Erythroblast (primary cell): Measurements from ENCODE around the gene BRSK1.
"Not testable (repeated sequence)": the region's sequence is repeated elsewhere in the genome, so short reads cannot be mapped to it uniquely, and the experiment has no call there.

ENCODE experiments used
- DNase-seq, 2 experiments: peaks; one replicate each; lab custom pipeline; 2025; lab: John Stamatoyannopoulos, UW
- GATA1 ChIP-seq: IDR thresholded peaks from 2 replicates; pipeline ENCODE4 v1.6.1; 2011; ENCODE audit warnings: low read depth, mild to moderate bottlenecking, control low read depth, low read length, moderate library complexity
- POLR2A ChIP-seq: IDR thresholded peaks from 2 replicates; pipeline ENCODE4 v1.6.1; 2011; ENCODE audit warnings: mild to moderate bottlenecking, low read length

The BRSK1 gene

GRCh38 chr19:55311797-55312196 is 28.0 kb downstream of the BRSK1 start:
- TF ChIP-seq GATA1 = no peak
- no peak for DNase-seq

GRCh38 chr19:55312621-55313512 is 29.1 kb downstream of the BRSK1 start:
- TF ChIP-seq GATA1 = no peak
- TF ChIP-seq POLR2A = no peak
- no peak for DNase-seq

- DNase-seq = no peak
- TF ChIP-seq POLR2A (no peak), GATA1 (no peak)
Measured at GRCh38 chr19:55314396-55314795, 30.6 kb downstream of the BRSK1 start.

GRCh38 chr19:55315956-55316525 is 32.2 kb downstream of the BRSK1 start:
- no peak for TF ChIP-seq POLR2A
- no peak for TF ChIP-seq GATA1
- no peak for DNase-seq

GRCh38 chr19:55316646-55317045 is 32.8 kb downstream of the BRSK1 start:
- no peak for TF ChIP-seq POLR2A
- no peak for TF ChIP-seq GATA1
- DNase-seq = no peak

GRCh38 chr19:55319785-55320184 is 36.0 kb downstream of the BRSK1 start:
- DNase-seq = no peak
- TF ChIP-seq POLR2A (no peak), GATA1 (no peak)

GRCh38 chr19:55320844-55321419 is 37.1 kb downstream of the BRSK1 start:
- TF ChIP-seq GATA1 (no peak), POLR2A (no peak)
- no peak for DNase-seq

- no peak for TF ChIP-seq GATA1
- no peak for TF ChIP-seq POLR2A
- no peak for DNase-seq
Measured at GRCh38 chr19:55321466-55322137, 37.8 kb downstream of the BRSK1 start.

- TF ChIP-seq GATA1 (no peak), POLR2A (no peak)
- no peak for DNase-seq
Measured at GRCh38 chr19:55322204-55322885, 38.5 kb downstream of the BRSK1 start.

GRCh38 chr19:55324662-55325061 is 40.9 kb downstream of the BRSK1 start:
- DNase-seq = no peak
- TF ChIP-seq GATA1 (no peak), POLR2A (no peak)

- DNase-seq = no peak
Measured at GRCh38 chr19:55325172-55325571, 41.4 kb downstream of the BRSK1 start, which contains the start of gene TMEM150B. TMEM150B (minus strand) TSS chr19:55325341; CDS start chr19:55321036, 4,305 bp downstream.

GRCh38 chr19:55328774-55329318 is 45.0 kb downstream of the BRSK1 start:
- not testable (repeated sequence) for DNase-seq

More at GRCh38 chr19:55325172-55325571, 41.4 kb downstream of the BRSK1 start, which contains the start of gene TMEM150B:
- TF ChIP-seq POLR2A (no peak), GATA1 (no peak)

GRCh38 chr19:55329791-55330190 is 46.0 kb downstream of the BRSK1 start:
- DNase-seq = not testable (repeated sequence)
